B cell (primary cell): Measurements from ENCODE around the gene BRIP1.

Source experiments
- EZH2 ChIP-seq: IDR thresholded peaks from 2 replicates; pipeline ENCODE4 v1.6.1; 2012; ENCODE audit warnings: borderline replicate concordance, low read depth, mild to moderate bottlenecking, moderate library complexity, low read length; ENCODE audit not compliant: insufficient read depth, poor library complexity, severe bottlenecking
- TF ChIP-seq, protein P1 (sequence below): fragments of 200-600 bp; IDR thresholded peaks from one replicate; pipeline ENCODE4 v1.8.0; 2022; ENCODE audit warnings: antibody characterized with exemption, mild to moderate bottlenecking

DNA sequence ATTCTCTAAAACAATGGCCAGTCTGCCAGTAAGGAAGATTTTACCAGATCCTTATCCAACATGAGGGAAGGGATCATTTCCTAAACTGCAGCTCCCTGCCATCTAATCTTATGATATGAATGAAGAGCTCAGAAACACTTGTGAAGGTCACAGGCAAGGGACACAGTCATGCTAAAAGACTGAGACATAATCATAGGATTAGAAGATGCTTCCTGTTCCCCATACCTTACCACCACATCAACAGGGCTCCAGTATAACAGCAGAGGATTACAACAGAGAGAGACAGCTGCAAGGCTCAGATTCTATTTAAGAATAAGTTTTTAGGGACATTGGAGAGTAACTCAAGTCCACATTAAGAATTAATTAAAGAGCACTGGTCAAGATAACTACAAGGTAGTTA is 93.3 kb downstream of the BRIP1 start:
- TF ChIP-seq, protein P1, sequence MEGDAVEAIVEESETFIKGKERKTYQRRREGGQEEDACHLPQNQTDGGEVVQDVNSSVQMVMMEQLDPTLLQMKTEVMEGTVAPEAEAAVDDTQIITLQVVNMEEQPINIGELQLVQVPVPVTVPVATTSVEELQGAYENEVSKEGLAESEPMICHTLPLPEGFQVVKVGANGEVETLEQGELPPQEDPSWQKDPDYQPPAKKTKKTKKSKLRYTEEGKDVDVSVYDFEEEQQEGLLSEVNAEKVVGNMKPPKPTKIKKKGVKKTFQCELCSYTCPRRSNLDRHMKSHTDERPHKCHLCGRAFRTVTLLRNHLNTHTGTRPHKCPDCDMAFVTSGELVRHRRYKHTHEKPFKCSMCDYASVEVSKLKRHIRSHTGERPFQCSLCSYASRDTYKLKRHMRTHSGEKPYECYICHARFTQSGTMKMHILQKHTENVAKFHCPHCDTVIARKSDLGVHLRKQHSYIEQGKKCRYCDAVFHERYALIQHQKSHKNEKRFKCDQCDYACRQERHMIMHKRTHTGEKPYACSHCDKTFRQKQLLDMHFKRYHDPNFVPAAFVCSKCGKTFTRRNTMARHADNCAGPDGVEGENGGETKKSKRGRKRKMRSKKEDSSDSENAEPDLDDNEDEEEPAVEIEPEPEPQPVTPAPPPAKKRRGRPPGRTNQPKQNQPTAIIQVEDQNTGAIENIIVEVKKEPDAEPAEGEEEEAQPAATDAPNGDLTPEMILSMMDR: no peak
- TF ChIP-seq EZH2: no peak
